Measurements from ENCODE around the gene SFRP5. TPM values are rescaled to one million over a fixed set of nuclear protein-coding genes. Genes with fewer than 3 reads are reported as not detected.
A peak's percentile ranks its signal among the peaks of the same experiment; 100 is the strongest.

Gene SFRP5
- total RNA-seq, 5 donors from 2014 or later (not counting 1 experiment from before 2014, with no cell fraction given), result 0.76 to 3.1 (median 2.2) TPM

DNA sequence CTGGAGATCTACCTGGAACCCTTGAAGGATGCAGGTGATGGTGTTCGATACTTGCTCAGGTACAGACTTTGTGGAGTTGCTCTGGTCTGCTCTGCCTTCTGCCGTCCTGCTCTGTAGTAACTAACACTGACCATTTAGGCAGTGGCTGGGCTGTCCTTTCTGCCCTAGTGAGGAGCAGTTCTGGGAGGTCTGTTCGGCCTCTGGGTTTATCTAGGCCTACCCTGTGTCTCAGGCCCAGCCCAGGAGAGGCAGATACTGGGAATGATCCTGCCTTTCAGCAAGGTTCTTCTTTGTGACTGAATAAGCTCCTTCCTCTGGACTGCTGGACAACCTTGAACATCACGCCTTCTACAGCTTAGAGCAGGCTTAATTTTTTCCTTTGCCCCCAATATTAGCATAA is 33.2 kb downstream of the SFRP5 start:
- no peak for DNase-seq
- 95% methylated on average over 3 of the region's 4 CpGs for WGBS (ENCODE audit: insufficient coverage)

DNA sequence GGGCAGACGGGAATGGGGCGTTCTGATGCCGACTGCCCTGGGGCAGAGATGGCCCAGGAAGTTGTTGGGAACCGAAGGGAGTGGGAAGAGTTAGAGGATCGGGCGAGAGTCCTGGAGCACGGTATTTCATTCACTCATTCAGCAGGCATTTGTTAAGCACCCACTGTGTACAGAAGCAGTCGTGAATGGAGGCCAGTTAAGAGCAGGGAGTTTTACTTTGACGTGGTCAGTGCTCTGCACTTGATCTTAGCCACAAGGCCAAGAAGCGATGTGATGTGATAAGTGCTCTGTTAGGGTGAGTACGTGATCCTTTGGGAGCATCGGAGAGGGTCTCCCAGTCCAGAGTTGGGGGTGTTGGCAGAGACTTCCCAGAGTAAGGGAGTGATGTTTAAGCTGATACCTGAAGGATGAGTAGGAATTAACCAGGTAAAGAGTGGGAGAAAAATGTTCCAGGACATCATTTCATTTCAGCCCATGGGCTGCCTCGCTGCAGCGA is 34.0 kb downstream of the SFRP5 start:
- Histone ChIP-seq H3K4me3 (ENCODE audit: control insufficient read depth in 1 of 2, extremely low read depth in 1 of 2, low read length in 1 of 2) (peak overlapping the region; percentile 91 to 96), H3K9me3 (no peaks in the 10 kb centered on the region), H3K27ac (ENCODE audit: low read length) (no peak overlapping the region), H3K27me3 (replicated peaks in 1 of 2; ENCODE audit: control insufficient read depth in 2 of 2, extremely low read depth in 1 of 2, insufficient read depth in 2 of 2, low read length in 1 of 2) (no peaks in the 10 kb centered on the region), H3K36me3 (ENCODE audit: control insufficient read depth in 2 of 2, extremely low read depth in 1 of 2, insufficient read depth in 1 of 2, low read length in 1 of 2) (peaks cover 0 to 25% of the 10 kb centered on the region in 2 donors), H3K4me1 (ENCODE audit: control insufficient read depth in 1 of 2, extremely low read depth in 1 of 2, insufficient read depth in 2 of 2, low read length in 2 of 2) (peaks cover 6 to 40% of the 10 kb centered on the region in 2 experiments)
- H3K27me3 Mint-ChIP-seq, result no peaks in the 10 kb centered on the region
- 30% methylated on average over 8 of the region's 14 CpGs for WGBS (ENCODE audit: insufficient coverage)
- ChIA-PET CTCF (no interaction called here), POLR2A (no interaction called here)
- ATAC-seq (replicated peaks in 1 of 4) (peak in 1 of 4 experiments; percentile 2), DNase-seq (no peak)
- no peaks in the 10 kb centered on the region for H3K9me3 Mint-ChIP-seq
- H3K27ac Mint-ChIP-seq, result peak overlapping the region; percentile 54 to 96
- H3K4me1 Mint-ChIP-seq, result peaks cover 55 to 64% (median 59%) of the 10 kb centered on the region in 3 donors
- peaks cover 18% of the 10 kb centered on the region for H3K36me3 Mint-ChIP-seq
- peak overlapping the region; percentile 92 to 93 (median 93) for H3K4me3 Mint-ChIP-seq

More for the DNA sequence above, 33.2 kb downstream of the SFRP5 start:
- ChIA-PET POLR2A (no interaction called here), CTCF (no interaction called here)
- Histone ChIP-seq H3K36me3 (ENCODE audit: control insufficient read depth in 2 of 2, extremely low read depth in 1 of 2, insufficient read depth in 1 of 2, low read length in 1 of 2) (peaks cover 0 to 33% of the 10 kb centered on the region in 2 donors), H3K27ac (ENCODE audit: low read length) (no peak overlapping the region), H3K4me1 (ENCODE audit: control insufficient read depth in 1 of 2, extremely low read depth in 1 of 2, insufficient read depth in 2 of 2, low read length in 2 of 2) (peaks cover 6 to 47% of the 10 kb centered on the region in 2 experiments), H3K4me3 (ENCODE audit: control insufficient read depth in 1 of 2, extremely low read depth in 1 of 2, low read length in 1 of 2) (no peak overlapping the region), H3K9me3 (no peaks in the 10 kb centered on the region), H3K27me3 (replicated peaks in 1 of 2; ENCODE audit: control insufficient read depth in 2 of 2, extremely low read depth in 1 of 2, insufficient read depth in 2 of 2, low read length in 1 of 2) (no peaks in the 10 kb centered on the region)
- no peaks in the 10 kb centered on the region for H3K27me3 Mint-ChIP-seq
- no peak for ATAC-seq (replicated peaks in 1 of 4)
- peak overlapping the region; percentile 92 to 93 (median 93) for H3K4me3 Mint-ChIP-seq
- H3K9me3 Mint-ChIP-seq, result no peaks in the 10 kb centered on the region
- H3K4me1 Mint-ChIP-seq, result peaks cover 62 to 72% (median 64%) of the 10 kb centered on the region in 3 donors
- H3K27ac Mint-ChIP-seq, result no peak overlapping the region
- H3K36me3 Mint-ChIP-seq, result peaks cover 24% of the 10 kb centered on the region

DNA sequence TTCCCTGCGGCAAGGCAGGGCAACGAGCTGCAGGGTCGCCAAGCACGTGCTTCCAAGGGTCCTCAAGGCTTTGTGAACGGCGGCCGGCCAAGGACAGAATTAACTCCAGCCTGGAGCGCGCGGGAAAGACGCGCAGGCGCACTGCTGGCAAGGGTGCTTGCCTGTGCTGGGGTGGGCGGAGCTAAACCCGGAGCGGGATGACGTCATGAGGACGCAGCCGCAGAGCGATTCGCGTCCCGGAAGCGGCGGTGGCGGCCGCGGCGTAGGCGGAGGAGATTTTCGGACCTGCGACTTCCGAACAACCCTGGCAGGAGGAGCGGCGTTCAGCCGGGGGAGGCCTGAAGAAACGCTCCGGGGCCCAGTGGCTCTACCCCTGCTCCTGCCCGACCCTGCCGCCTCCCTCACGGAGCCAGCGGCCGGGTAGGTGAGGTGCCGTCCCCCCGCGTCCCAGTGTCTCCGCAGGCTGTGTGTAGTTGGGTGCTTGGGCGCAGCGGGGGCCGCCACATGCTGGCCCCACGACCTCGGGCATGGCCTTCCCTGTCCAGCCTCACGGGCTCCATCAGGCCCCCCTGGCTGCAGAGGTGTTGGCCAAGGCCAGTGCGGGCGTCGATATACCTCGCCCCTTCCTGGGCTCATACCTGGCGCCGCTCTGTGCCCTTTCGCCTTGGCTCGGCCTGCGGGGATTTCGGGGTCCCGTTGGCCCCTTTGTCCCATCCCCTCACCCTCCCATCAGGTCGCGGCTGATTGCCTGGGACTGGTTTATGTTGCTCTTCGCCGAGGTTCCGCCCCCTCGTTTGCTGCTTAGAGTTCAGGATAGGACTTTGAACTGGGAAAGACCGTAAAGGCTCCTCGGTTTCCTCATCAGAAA is 34.7 kb downstream of the SFRP5 start, which contains the start of gene ZFYVE27:
Gene ZFYVE27, plus strand, starts transcription at position 227 of the 868 bp plus-strand sequence. CDS start 1,350 bp downstream, outside the sequence.
- Mint-ChIP-seq H3K4me1 (peaks cover 53 to 61% (median 57%) of the 10 kb centered on the region in 3 donors), H3K9me3 (no peaks in the 10 kb centered on the region), H3K27ac (peak within 1 kb of the TSS; percentile 94 to 96), H3K36me3 (peaks cover 15% of the 10 kb centered on the region), H3K27me3 (no peaks in the 10 kb centered on the region), H3K4me3 (peak within 1 kb of the TSS; percentile 92 to 93 (median 93))
- Histone ChIP-seq H3K4me1 (ENCODE audit: control insufficient read depth in 1 of 2, extremely low read depth in 1 of 2, insufficient read depth in 2 of 2, low read length in 2 of 2) (peaks cover 6 to 36% of the 10 kb centered on the region in 2 experiments), H3K27me3 (replicated peaks in 1 of 2; ENCODE audit: control insufficient read depth in 2 of 2, extremely low read depth in 1 of 2, insufficient read depth in 2 of 2, low read length in 1 of 2) (no peaks in the 10 kb centered on the region), H3K27ac (ENCODE audit: low read length) (peak within 1 kb of the TSS; percentile 89), H3K9me3 (no peaks in the 10 kb centered on the region), H3K36me3 (ENCODE audit: control insufficient read depth in 2 of 2, extremely low read depth in 1 of 2, insufficient read depth in 1 of 2, low read length in 1 of 2) (peaks cover 0 to 20% of the 10 kb centered on the region in 2 donors), H3K4me3 (ENCODE audit: control insufficient read depth in 1 of 2, extremely low read depth in 1 of 2, low read length in 1 of 2) (peak within 1 kb of the TSS; percentile 91 to 96)
- ATAC-seq (replicated peaks in 1 of 4) (peak; percentile 88 to 94 (median 91)), DNase-seq (peak; percentile 85 to 98 (median 92))
- under 1% methylated on average over 61 of the region's 72 CpGs for WGBS (ENCODE audit: insufficient coverage)
- POLR2A ChIA-PET, result interaction anchor here (0.6 to 1.3 kb wide), 6 partner anchors 11 to 50 kb away, joined by 3 to 10 read pairs (median 3); partner anchors contain the start of gene AVPI1 (in 2 of the 2)
- CTCF ChIA-PET, result interaction anchor here (0.6 to 4.9 kb wide), 16 partner anchors 10 to 322 kb away, joined by 3 to 29 read pairs (median 4); partner anchors contain the start of genes AVPI1 (in 1 of the 2), MARVELD1 (in 1 of the 2) and PI4K2A (in 1 of the 2)

DNA sequence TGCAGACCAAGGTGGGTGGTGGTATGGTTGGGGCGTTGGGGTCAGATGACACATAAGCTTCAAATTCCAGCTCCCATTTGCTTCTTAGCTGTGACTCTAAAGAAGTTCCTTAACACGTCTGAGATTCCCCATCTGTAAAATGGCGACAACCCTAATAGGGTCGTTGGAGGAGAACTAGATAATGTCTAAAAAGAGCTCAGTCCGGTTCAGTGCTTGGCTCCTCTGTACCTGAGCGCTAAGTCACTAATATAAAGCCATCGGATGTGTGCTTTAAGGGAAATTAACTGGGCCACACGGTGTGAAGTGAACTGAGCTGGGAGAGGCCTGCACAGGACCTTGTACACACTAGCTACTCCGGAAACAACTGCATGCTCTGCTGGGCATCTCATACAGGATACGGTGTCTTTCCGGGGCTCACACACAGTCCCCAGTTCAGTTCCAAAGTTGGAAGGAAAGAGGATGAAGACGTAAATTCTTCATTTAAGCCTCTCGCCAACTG is 35.3 kb downstream of the SFRP5 start:
- Histone ChIP-seq H3K36me3 (ENCODE audit: control insufficient read depth in 2 of 2, extremely low read depth in 1 of 2, insufficient read depth in 1 of 2, low read length in 1 of 2) (peaks cover 0 to 13% of the 10 kb centered on the region in 2 donors), H3K4me1 (ENCODE audit: control insufficient read depth in 1 of 2, extremely low read depth in 1 of 2, insufficient read depth in 2 of 2, low read length in 2 of 2) (peaks cover 6 to 32% of the 10 kb centered on the region in 2 experiments), H3K4me3 (ENCODE audit: control insufficient read depth in 1 of 2, extremely low read depth in 1 of 2, low read length in 1 of 2) (peak overlapping the region; percentile 91 to 96), H3K27me3 (replicated peaks in 1 of 2; ENCODE audit: control insufficient read depth in 2 of 2, extremely low read depth in 1 of 2, insufficient read depth in 2 of 2, low read length in 1 of 2) (peaks cover 0 to under 1% of the 10 kb centered on the region in 2 experiments), H3K27ac (ENCODE audit: low read length) (peak overlapping the region; percentile 89), H3K9me3 (no peaks in the 10 kb centered on the region)
- CTCF ChIA-PET, result interaction anchor here (0.6 to 4.9 kb wide), 18 partner anchors 11 to 322 kb away, joined by 3 to 29 read pairs (median 4); partner anchors contain the start of genes AVPI1 (in 1 of the 2), MARVELD1 (in 1 of the 2) and PI4K2A (in 1 of the 2)
- peaks cover 0 to 2% of the 10 kb centered on the region in 2 donors for H3K27me3 Mint-ChIP-seq
- peaks cover 47 to 56% (median 55%) of the 10 kb centered on the region in 3 donors for H3K4me1 Mint-ChIP-seq
- ATAC-seq (replicated peaks in 1 of 4) (peak; percentile 8 to 33 (median 16)), DNase-seq (no peak)
- peak overlapping the region; percentile 92 to 93 (median 93) for H3K4me3 Mint-ChIP-seq
- H3K9me3 Mint-ChIP-seq, result no peaks in the 10 kb centered on the region
- WGBS (ENCODE audit: insufficient coverage), result 79% methylated on average over 9 of the region's 13 CpGs
- POLR2A ChIA-PET, result interaction anchor here (0.6 to 1.3 kb wide), 7 partner anchors 12 to 59 kb away, joined by 3 to 10 read pairs (median 3); partner anchors contain the start of gene AVPI1 (in 2 of the 2)
- peak overlapping the region; percentile 94 to 96 for H3K27ac Mint-ChIP-seq
- H3K36me3 Mint-ChIP-seq, result peaks cover 14% of the 10 kb centered on the region

DNA sequence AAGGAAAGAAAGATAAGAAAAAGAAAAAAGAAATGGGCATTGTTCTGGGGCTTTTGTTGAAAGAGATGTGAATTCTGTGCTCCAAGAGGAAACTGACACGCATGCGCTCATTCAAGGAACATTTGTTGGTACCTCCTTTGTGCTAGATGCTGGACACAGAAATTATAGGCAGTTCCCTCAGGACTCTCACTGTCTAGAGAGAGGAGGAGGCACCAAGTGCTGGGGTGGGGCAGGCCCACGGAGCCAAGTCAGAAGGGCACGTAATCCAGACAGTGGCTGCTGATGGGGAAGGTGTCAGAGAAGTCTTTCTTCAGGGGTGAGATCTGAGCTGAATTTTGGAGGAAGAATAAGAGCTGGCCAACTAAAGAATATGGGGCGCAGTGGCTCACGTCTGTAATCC is 37.8 kb downstream of the SFRP5 start:
- POLR2A ChIA-PET, result interaction anchor here in 1 of 2 donors (0.6 kb wide), 1 partner anchor 17 kb away, joined by 4 read pairs; no protein-coding TSS in a partner anchor
- peaks cover 0 to 8% of the 10 kb centered on the region in 2 donors for H3K27me3 Mint-ChIP-seq
- H3K27ac ChIP-seq (ENCODE audit: low read length), result no peak overlapping the region
- H3K27ac Mint-ChIP-seq, result no peak overlapping the region
- ATAC-seq (replicated peaks in 1 of 4), result no peak
- peaks cover 0 to 5% of the 10 kb centered on the region in 2 donors for H3K36me3 ChIP-seq (ENCODE audit: control insufficient read depth in 2 of 2, extremely low read depth in 1 of 2, insufficient read depth in 1 of 2, low read length in 1 of 2)
- H3K27me3 ChIP-seq (replicated peaks in 1 of 2; ENCODE audit: control insufficient read depth in 2 of 2, extremely low read depth in 1 of 2, insufficient read depth in 2 of 2, low read length in 1 of 2), result peaks cover 0 to 9% of the 10 kb centered on the region in 2 experiments
- no peak for DNase-seq
- H3K9me3 Mint-ChIP-seq, result no peaks in the 10 kb centered on the region
- H3K36me3 Mint-ChIP-seq, result no peaks in the 10 kb centered on the region
- H3K4me3 Mint-ChIP-seq, result no peak overlapping the region
- H3K4me1 Mint-ChIP-seq, result peaks cover 24 to 33% (median 31%) of the 10 kb centered on the region in 3 donors
- 88% methylated on average over 4 of the region's 6 CpGs for WGBS (ENCODE audit: insufficient coverage)
- no peak overlapping the region for H3K4me3 ChIP-seq (ENCODE audit: control insufficient read depth in 1 of 2, extremely low read depth in 1 of 2, low read length in 1 of 2)
- CTCF ChIA-PET, result interaction anchor here (0.6 to 4.9 kb wide), 10 partner anchors 25 to 453 kb away, joined by 3 to 29 read pairs (median 4); partner anchors contain the start of gene AVPI1 (in 1 of the 2)
- peaks cover 6 to 25% of the 10 kb centered on the region in 2 experiments for H3K4me1 ChIP-seq (ENCODE audit: control insufficient read depth in 1 of 2, extremely low read depth in 1 of 2, insufficient read depth in 2 of 2, low read length in 2 of 2)
- no peaks in the 10 kb centered on the region for H3K9me3 ChIP-seq
